MM.1S (cell line): Measurements from ENCODE around the gene S100A3.
"Not testable (repeated sequence)": the region's sequence is repeated elsewhere in the genome, so short reads cannot be mapped to it uniquely, and the experiment has no call there.

ENCODE experiments used
- DNase-seq: peaks from one replicate; pipeline ENCODE4 v3.0.0-alpha.2; 2015
- H2AFZ ChIP-seq: fragments of 300-600 bp; sonication (generic); 2 replicates; pipeline ENCODE4 v1.6.0; 2016; ENCODE audit warnings: antibody characterized with exemption, low read length
- H3F3A ChIP-seq: fragments of 300-600 bp; sonication (generic); 2 replicates; pipeline ENCODE4 v1.6.1; 2016; ENCODE audit warnings: mild to moderate bottlenecking, antibody characterized with exemption, low read length, moderate library complexity, mixed read lengths; ENCODE audit not compliant: insufficient read depth
- H3K27ac ChIP-seq: fragments of 300-600 bp; sonication (generic); 2 replicates; pipeline ENCODE4 v1.5.1; 2016; ENCODE audit warnings: mild to moderate bottlenecking, low read length
- H3K27me3 ChIP-seq: fragments of 300-600 bp; sonication (generic); replicated peaks from 2 replicates; pipeline ENCODE4 v1.6.0; 2016; ENCODE audit warnings: low read length; ENCODE audit not compliant: insufficient read depth
- H3K36me3 ChIP-seq: fragments of 300-600 bp; sonication (generic); replicated peaks from 2 replicates; pipeline ENCODE4 v1.6.1; 2016; ENCODE audit warnings: mild to moderate bottlenecking, low read length, mixed read lengths; ENCODE audit not compliant: insufficient read depth
- H3K4me1 ChIP-seq: fragments of 300-600 bp; sonication (generic); 2 replicates; pipeline ENCODE4 v1.6.1; 2016; ENCODE audit warnings: low read length, mixed read lengths
- H3K4me2 ChIP-seq: fragments of 300-600 bp; sonication (generic); 2 replicates; pipeline ENCODE4 v1.6.0; 2016; ENCODE audit warnings: low read depth, low read length
- H3K4me3 ChIP-seq: fragments of 300-600 bp; sonication (generic); 2 replicates; pipeline ENCODE4 v1.5.1; 2016; ENCODE audit warnings: low read length, mixed read lengths
- H3K79me2 ChIP-seq: fragments of 300-600 bp; sonication (generic); 2 replicates; pipeline ENCODE4 v1.6.1; 2016; ENCODE audit warnings: mixed run types, low read length, mixed read lengths
- H3K9ac ChIP-seq: fragments of 300-600 bp; sonication (generic); 2 replicates; pipeline ENCODE4 v1.6.1; 2016; ENCODE audit warnings: low read length, mixed read lengths
- H3K9me2 ChIP-seq: fragments of 300-600 bp; sonication (generic); replicated peaks from 2 replicates; pipeline ENCODE4 v1.6.1; 2016; ENCODE audit warnings: mild to moderate bottlenecking, low read length, mixed read lengths; ENCODE audit not compliant: insufficient read depth
- H3K9me3 ChIP-seq: fragments of 300-600 bp; sonication (generic); replicated peaks from 2 replicates; pipeline ENCODE4 v1.6.1; 2016; ENCODE audit warnings: mild to moderate bottlenecking, low read length, mixed read lengths; ENCODE audit not compliant: insufficient read depth
- H4K20me1 ChIP-seq: fragments of 300-600 bp; sonication (generic); 2 replicates; pipeline ENCODE4 v1.6.1; 2016; ENCODE audit warnings: mild to moderate bottlenecking, low read length, moderate library complexity, mixed read lengths; ENCODE audit not compliant: insufficient read depth
- EZH2 ChIP-seq: fragments of 300-600 bp; sonication (generic); optimal IDR thresholded peaks from 2 replicates; pipeline ENCODE3; 2017; ENCODE audit warnings: low read depth, mild to moderate bottlenecking, antibody characterized with exemption, low read length, mixed read lengths
- EZH2phosphoT487 ChIP-seq: fragments of 300-600 bp; sonication (generic); IDR thresholded peaks from 2 replicates; pipeline ENCODE4 v1.6.1; 2018; ENCODE audit warnings: antibody characterized with exemption, low read length
- TF ChIP-seq, protein P1 (sequence below): fragments of 300-600 bp; sonication (generic); IDR thresholded peaks from 2 replicates; pipeline ENCODE4 v1.5.1; 2016; ENCODE audit warnings: antibody characterized with exemption, low read length, mixed read lengths

The S100A3 gene

DNA sequence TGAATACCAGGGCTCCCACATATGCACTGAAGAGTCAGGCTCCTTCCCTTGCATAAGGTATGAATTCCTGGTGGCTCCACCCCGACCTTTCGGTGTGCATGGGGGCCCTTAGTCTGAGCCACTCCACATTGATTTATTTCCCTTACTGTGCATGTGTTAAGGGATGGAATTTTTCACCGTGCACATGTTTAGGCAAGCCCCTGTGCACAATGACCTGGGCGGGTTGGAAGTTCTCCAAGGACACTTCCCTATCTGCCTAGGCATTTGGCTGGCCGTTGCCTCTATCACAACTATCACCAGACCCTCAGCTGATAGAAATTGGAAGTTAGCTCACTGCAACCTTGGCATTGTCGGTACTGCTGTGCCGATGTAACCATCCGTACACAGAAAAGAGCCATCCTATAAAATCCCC lies 22.9 kb downstream of the S100A3 start:
- no peak overlapping the region for H3K9ac ChIP-seq
- H3K27me3 ChIP-seq: no peaks in the 10 kb centered on the region
- DNase-seq: no peak
- no peak overlapping the region for H3K4me2 ChIP-seq
- no peaks in the 10 kb centered on the region for H4K20me1 ChIP-seq
- no peaks in the 10 kb centered on the region for H3K9me2 ChIP-seq
- no peak overlapping the region for H2AFZ ChIP-seq
- no peaks in the 10 kb centered on the region for H3K36me3 ChIP-seq
- no peak overlapping the region for H3K27ac ChIP-seq
- no peaks in the 10 kb centered on the region for H3K79me2 ChIP-seq
- H3K9me3 ChIP-seq: no peaks in the 10 kb centered on the region
- H3K4me1 ChIP-seq: no peaks in the 10 kb centered on the region
- no peak overlapping the region for H3K4me3 ChIP-seq
- H3F3A ChIP-seq: no peaks in the 10 kb centered on the region
- TF ChIP-seq EZH2phosphoT487 (no peak), EZH2 (no peak)
- TF ChIP-seq, protein P1, sequence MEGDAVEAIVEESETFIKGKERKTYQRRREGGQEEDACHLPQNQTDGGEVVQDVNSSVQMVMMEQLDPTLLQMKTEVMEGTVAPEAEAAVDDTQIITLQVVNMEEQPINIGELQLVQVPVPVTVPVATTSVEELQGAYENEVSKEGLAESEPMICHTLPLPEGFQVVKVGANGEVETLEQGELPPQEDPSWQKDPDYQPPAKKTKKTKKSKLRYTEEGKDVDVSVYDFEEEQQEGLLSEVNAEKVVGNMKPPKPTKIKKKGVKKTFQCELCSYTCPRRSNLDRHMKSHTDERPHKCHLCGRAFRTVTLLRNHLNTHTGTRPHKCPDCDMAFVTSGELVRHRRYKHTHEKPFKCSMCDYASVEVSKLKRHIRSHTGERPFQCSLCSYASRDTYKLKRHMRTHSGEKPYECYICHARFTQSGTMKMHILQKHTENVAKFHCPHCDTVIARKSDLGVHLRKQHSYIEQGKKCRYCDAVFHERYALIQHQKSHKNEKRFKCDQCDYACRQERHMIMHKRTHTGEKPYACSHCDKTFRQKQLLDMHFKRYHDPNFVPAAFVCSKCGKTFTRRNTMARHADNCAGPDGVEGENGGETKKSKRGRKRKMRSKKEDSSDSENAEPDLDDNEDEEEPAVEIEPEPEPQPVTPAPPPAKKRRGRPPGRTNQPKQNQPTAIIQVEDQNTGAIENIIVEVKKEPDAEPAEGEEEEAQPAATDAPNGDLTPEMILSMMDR: no peak

DNA sequence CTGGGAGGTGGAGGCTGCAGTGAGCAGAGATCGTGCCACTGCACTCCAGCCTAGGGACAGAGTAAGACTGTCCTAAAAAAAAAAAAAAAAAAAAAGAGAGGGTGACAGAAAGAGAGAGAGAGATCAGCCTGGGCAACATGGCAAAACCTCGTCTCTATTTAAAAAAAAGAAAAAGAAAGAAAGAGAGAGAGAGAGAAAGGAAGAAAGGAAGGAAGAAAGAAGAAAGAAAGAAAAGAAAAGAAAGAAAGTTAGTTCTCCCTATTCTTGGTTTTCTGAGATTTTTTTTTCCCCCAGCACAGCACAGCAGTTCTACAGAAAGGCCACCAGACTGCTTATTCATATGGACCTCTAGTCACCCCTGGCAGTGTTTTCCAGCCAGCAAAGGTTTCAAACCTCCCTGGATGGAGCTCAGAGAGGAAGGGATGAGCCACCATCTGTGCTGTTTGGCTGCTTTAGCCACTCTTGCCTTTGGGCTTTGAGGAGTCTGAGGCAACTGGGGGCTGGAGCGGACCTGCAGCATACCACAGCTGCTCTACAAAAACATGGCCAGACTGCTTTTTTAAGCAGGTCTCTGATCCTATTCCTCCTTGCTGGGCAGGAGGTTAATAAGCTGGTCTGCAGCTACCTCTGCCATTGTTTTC lies 23.9 kb downstream of the S100A3 start:
- Histone ChIP-seq H3F3A (no peaks in the 10 kb centered on the region), H3K4me2 (no peak overlapping the region), H3K36me3 (no peaks in the 10 kb centered on the region), H3K4me3 (no peak overlapping the region), H3K9me3 (no peaks in the 10 kb centered on the region), H3K27me3 (no peaks in the 10 kb centered on the region), H3K79me2 (no peaks in the 10 kb centered on the region), H4K20me1 (no peaks in the 10 kb centered on the region), H2AFZ (no peak overlapping the region), H3K4me1 (no peaks in the 10 kb centered on the region), H3K27ac (no peak overlapping the region), H3K9me2 (no peaks in the 10 kb centered on the region), H3K9ac (no peak overlapping the region)
- DNase-seq: no peak
- TF ChIP-seq EZH2phosphoT487: no peak
- TF ChIP-seq, protein P1: no peak
- no peak for TF ChIP-seq EZH2

DNA sequence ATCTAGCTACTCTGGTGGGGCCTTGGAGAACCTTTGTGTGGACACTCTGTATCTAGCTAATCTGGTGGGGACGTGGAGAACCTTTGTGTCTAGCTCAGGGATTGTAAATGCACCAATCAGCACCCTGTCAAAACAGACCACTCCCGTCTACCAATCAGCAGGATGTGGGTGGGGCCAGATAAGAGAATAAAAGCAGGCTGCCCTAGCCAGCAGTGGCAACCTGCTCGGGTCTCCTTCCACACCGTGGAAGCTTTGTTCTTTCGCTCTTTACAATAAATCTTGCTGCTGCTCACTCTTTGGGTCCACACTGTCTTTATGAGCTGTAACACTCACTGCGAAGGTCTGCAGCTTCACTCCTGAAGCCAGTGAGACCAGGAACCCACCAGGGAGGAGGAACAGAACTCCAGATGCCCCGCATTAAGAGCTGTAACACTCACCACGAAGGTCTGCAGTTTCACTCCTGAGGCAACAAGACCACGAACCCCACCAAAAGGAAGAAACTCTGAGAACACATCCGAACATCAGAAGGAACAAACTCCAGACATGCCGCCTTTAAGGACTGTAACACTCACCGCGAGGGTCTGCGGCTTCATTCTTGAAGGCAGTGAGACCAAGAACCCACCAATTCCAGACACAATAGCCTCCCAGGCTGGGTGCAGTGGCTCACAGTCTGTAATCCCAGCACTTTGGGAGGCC lies 26.6 kb downstream of the S100A3 start:
- H3K9me2 ChIP-seq, H3K27ac ChIP-seq, H2AFZ ChIP-seq, H3K36me3 ChIP-seq, H4K20me1 ChIP-seq, H3K4me2 ChIP-seq, H3F3A ChIP-seq, H3K9ac ChIP-seq, DNase-seq, H3K4me3 ChIP-seq, H3K9me3 ChIP-seq, H3K79me2 ChIP-seq, H3K4me1 ChIP-seq, H3K27me3 ChIP-seq: not testable (repeated sequence)

DNA sequence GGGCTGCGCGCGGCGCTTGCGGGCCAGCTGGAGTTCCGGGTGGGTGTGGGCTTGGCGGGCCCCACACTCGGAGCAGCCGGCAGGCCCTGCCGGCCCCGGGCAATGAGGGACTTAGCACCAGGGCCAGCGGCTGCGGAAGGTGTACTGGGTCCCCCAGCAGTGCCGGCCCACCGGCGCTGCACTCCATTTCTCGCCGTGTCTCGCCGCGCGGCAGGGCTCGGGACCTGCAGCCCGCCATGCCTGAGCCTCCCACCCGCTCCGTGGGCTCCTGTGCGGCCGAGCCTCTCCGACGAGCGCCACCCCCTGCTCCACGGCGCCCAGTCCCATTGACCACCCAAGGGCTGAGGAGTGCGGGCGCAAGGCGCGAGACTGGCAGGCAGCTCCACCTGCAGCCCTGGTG lies 27.2 kb downstream of the S100A3 start:
- H3K9me2 ChIP-seq, H4K20me1 ChIP-seq, H3K4me3 ChIP-seq, H2AFZ ChIP-seq, H3K79me2 ChIP-seq, H3F3A ChIP-seq, H3K36me3 ChIP-seq, H3K27ac ChIP-seq, H3K4me2 ChIP-seq, H3K27me3 ChIP-seq, H3K4me1 ChIP-seq, H3K9me3 ChIP-seq, H3K9ac ChIP-seq, DNase-seq: not testable (repeated sequence)
